MCF 10A (cell line): ENCODE results near the gene ZIC2. TPM values are rescaled to one million over a fixed set of nuclear protein-coding genes. Genes with fewer than 3 reads are reported as not detected.

Source experiments
- total RNA-seq: library from RNA; stranded (reverse); gene quantifications from 2 replicates; pipeline ENCODE4 v1.2.3, GENCODE V29; 2022

ZIC2 gene
- total RNA-seq, 1 experiment from 2014 or later = 8.2 TPM

Other genes starting within 250 kb of the ZIC2 start
- gene ZIC5, start 10.0 kb upstream of the ZIC2 start, total RNA-seq = not detected in 2 replicates
- gene PCCA, start 107.3 kb downstream of the ZIC2 start, total RNA-seq = 20.6 and 23.4 TPM in 2 replicates